Adrenal gland (tissue), 12 donors: ENCODE results near the gene GGNBP2. TPM values are rescaled to one million over a fixed set of nuclear protein-coding genes. Genes with fewer than 3 reads are reported as not detected.
A peak's percentile ranks its signal among the peaks of the same experiment; 100 is the strongest.

ENCODE experiments used
- DNase-seq, 7 donors: peaks; one replicate each; pipeline ENCODE4 v3.0.0-alpha.2; 2019 to 2020
- H3K27ac ChIP-seq, 5 donors: fragments of 200-600 bp; sonication (generic) in 4 of 5; 1 replicate in 3 of 5; 2 replicates in 2 of 5; pipeline versions ENCODE4 v1.5.1 to v1.8.0; 2016 to 2020; ENCODE audit warnings: mild to moderate bottlenecking in 1 of 5
- H3K27me3 ChIP-seq: fragments of 200-600 bp; 2 replicates; pipeline ENCODE4 v1.8.0; 2021
- H3K36me3 ChIP-seq, 2 donors: fragments of 200-600 bp; replicated peaks in 1 of 2; 1 replicate in 1 of 2; 2 replicates in 1 of 2; pipeline versions ENCODE4 v1.5.1 to v1.8.0; 2018 to 2022
- H3K4me1 ChIP-seq, 2 donors: fragments of 200-600 bp; replicated peaks in 1 of 2; 1 replicate in 1 of 2; 2 replicates in 1 of 2; pipeline versions ENCODE4 v1.5.1 to v1.8.0; 2018 to 2021
- H3K4me3 ChIP-seq, 4 donors: fragments of 200-600 bp; sonication (generic) in 3 of 4; one replicate each; pipeline ENCODE4 v1.5.1; 2016 to 2018
- H3K9me3 ChIP-seq, 3 donors: fragments of 200-600 bp; sonication (generic) in 1 of 3; replicated peaks in 1 of 3; 1 replicate in 2 of 3; 2 replicates in 1 of 3; pipeline versions ENCODE4 v1.5.1 to v1.8.0; 2016 to 2021
- CTCF ChIP-seq, 6 experiments: fragments of 450-650 bp in 4 of 6; fragments of 200-600 bp in 2 of 6; sonication (generic) in 1 of 6; IDR thresholded peaks; 1 replicate in 5 of 6; 2 replicates in 1 of 6; pipeline versions ENCODE4 v1.5.1 to v1.8.0; 2016 to 2021; ENCODE audit warnings: antibody characterized with exemption in 6 of 6, mild to moderate bottlenecking in 2 of 6, moderate library complexity in 1 of 6
- POLR2A ChIP-seq, 2 donors: fragments of 450-650 bp; IDR thresholded peaks; one replicate each; pipeline ENCODE4 v1.6.1; 2017; ENCODE audit warnings: antibody characterized with exemption in 2 of 2, mild to moderate bottlenecking in 2 of 2, moderate library complexity in 1 of 2
- WGBS, 4 donors: extraction: QIAGEN DNeasy Blood & Tissue Kit in 2 of 4; methylation state at CpG; one replicate each; pipeline versions ENCODE4 v1.1.5 to v1.1.7; 2013 to 2017; 5-methylcytosine and 5-hydroxymethylcytosine counted together
- intact Hi-C, 2 donors: fragments of 100-400 bp; cut with DNase I; formaldehyde crosslinking; loops; one replicate each; pipeline versions ENCODE4 v1.14.1 to v1.15.0; 2022 to 2023
- polyA plus RNA-seq, 3 donors: library from polyadenylated mRNA; stranded (reverse); fragments of 200-250 nt in 2 of 3; fragments of 350-450 nt in 1 of 3; fragmentation: Illumina TruSeq in 1 of 3; extraction: RNeasy Lipid Tissue Mini Kit (QIAGEN cat#74804) in 1 of 3; gene quantifications; one replicate each; pipeline ENCODE4 v1.2.3, GENCODE V29; 2013 to 2014
- total RNA-seq, 9 donors: library from RNA; depleted of rRNA in 4 of 9; stranded (reverse); fragments of >200 nt in 4 of 9; fragments of 120-200 nt in 1 of 9; fragmentation: NEBNext Ultra II Directional in 1 of 9; extraction: Animal tissue kit (Norgen Biotek cat#: 25700) in 1 of 9; gene quantifications; one replicate each; pipeline versions ENCODE4 v1.1.0 to v1.2.4, GENCODE V29; 2013 to 2023
- donor health status: healthy with polysubstance abuse.
- donor health status: Bipolar disorder and iron deficiency.
- donor health status: DM: yes; HTN: yes; CAD: no.
- donor health status: DM: no; HTN: no; CAD: no.
- donor health status: DM: no; HTN: no; CAD: no.
- donor health status: DM: yes; HTN: yes; CAD: no.

Gene GGNBP2
- total and polyA plus RNA-seq, 12 donors, result 30.4 to 87.3 (median 60.4) TPM

- Histone ChIP-seq H3K27ac (peak overlapping the region; percentile 83 to 97 (median 94)), H3K4me3 (peak overlapping the region; percentile 58 to 89 (median 73)), H3K9me3 (no peaks in the 10 kb centered on the region), H3K36me3 (peaks cover 0 to 20% of the 10 kb centered on the region in 2 donors), H3K27me3 (no peaks in the 10 kb centered on the region), H3K4me1 (peaks cover 7 to 13% of the 10 kb centered on the region in 2 donors)
- WGBS, 4 donors, result 6 to 14% (median 9%) methylated on average over 22 to 48 of the region's 48 CpGs
- peak; percentile 70 to 87 (median 79) for DNase-seq
- peak in 5 of 6 experiments; percentile 14 to 57 (median 40) for TF ChIP-seq CTCF (IDR thresholded peaks at IDR 0.05)
- TF ChIP-seq POLR2A (IDR thresholded peaks at IDR 0.05), result peak in 1 of 2 donors; percentile 2
- intact Hi-C loops, result no loop called here
Measured at GRCh38 chr17:36533935-36534839, 10.5 kb upstream of the GGNBP2 start.

- no peaks in the 10 kb centered on the region for H3K27me3 ChIP-seq
- peaks cover 7 to 13% of the 10 kb centered on the region in 2 donors for H3K4me1 ChIP-seq
- peak within 1 kb of the TSS; percentile 58 to 89 (median 73) for H3K4me3 ChIP-seq
- 0 to 1% (median 1%) methylated on average over 10 to 83 of the region's 83 CpGs; no CpG with 5 or more reads in 1 of the 4 donors for WGBS, 4 donors
- H3K36me3 ChIP-seq, result peaks cover 0 to 20% of the 10 kb centered on the region in 2 donors
- peak in 2 of 6 experiments; percentile 4 to 10 for TF ChIP-seq CTCF (IDR thresholded peaks at IDR 0.05)
- peak; percentile 74 to 83 for TF ChIP-seq POLR2A (IDR thresholded peaks at IDR 0.05)
- peak; percentile 84 to 91 (median 86) for DNase-seq
- H3K9me3 ChIP-seq, result no peaks in the 10 kb centered on the region
- H3K27ac ChIP-seq, result peak within 1 kb of the TSS; percentile 83 to 97 (median 94)
- intact Hi-C loops, result no loop called here
Measured at GRCh38 chr17:36534840-36535668, 9.7 kb upstream of the GGNBP2 start, which contains the start of the genes MYO19 and PIGW. MYO19 (minus strand) TSS chr17:36534868; CDS start chr17:36532538, 2,330 bp downstream. PIGW (plus strand) TSS chr17:36534987; CDS start chr17:36537102, 2,115 bp downstream.

- WGBS, 4 donors, result 11 to 12% (median 11%) methylated on average over 15 of the region's 15 CpGs
- DNase-seq, result no peak
- Histone ChIP-seq H3K36me3 (peaks cover 0 to 20% of the 10 kb centered on the region in 2 donors), H3K27me3 (no peaks in the 10 kb centered on the region), H3K4me3 (peak overlapping the region; percentile 19 to 89 (median 73)), H3K9me3 (no peaks in the 10 kb centered on the region), H3K4me1 (peaks cover 7 to 13% of the 10 kb centered on the region in 2 donors), H3K27ac (peak overlapping the region; percentile 83 to 97 (median 94))
- TF ChIP-seq CTCF (IDR thresholded peaks at IDR 0.05), result peak in 2 of 6 experiments; percentile 42 to 43
- TF ChIP-seq POLR2A (IDR thresholded peaks at IDR 0.05), result no peak
- intact Hi-C loops, result no loop called here
Measured at GRCh38 chr17:36535669-36536081, 9.0 kb upstream of the GGNBP2 start.
